IPS-NIHi7 (cell line): ENCODE data around the gene PCSK6.
A peak's percentile ranks its signal among the peaks of the same experiment; 100 is the strongest.
"Not testable (repeated sequence)": the region's sequence is repeated elsewhere in the genome, so short reads cannot be mapped to it uniquely, and the experiment has no call there.

ENCODE experiments used
- DNase-seq: peaks from one replicate; pipeline ENCODE4 v3.0.0; 2012; ENCODE audit warnings: mixed read lengths; ENCODE audit errors: extremely low spot score

Gene PCSK6

DNA sequence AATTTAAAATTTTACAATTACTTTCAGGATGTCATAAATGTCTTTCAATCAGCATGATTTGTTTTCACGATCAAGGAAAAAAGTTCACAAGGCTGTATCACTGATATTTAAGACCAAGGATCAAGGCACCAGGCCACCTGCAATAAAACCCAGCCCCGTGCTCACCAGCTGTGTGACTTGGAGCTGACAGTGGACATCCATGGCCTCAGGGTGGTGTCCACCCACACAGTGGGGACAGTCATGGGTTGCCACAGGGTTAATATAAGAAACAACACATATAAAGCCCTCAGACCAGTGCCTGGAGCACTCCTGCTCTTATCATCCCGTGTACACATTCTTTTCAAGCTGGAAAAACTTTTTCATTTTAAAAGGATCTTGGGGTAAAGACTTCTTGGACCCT, 56.5 kb downstream of the PCSK6 start:
- DNase-seq, result no peak

GRCh38 chr15:101431748-101432147, 57.8 kb downstream of the PCSK6 start:
- no peak for DNase-seq

DNA sequence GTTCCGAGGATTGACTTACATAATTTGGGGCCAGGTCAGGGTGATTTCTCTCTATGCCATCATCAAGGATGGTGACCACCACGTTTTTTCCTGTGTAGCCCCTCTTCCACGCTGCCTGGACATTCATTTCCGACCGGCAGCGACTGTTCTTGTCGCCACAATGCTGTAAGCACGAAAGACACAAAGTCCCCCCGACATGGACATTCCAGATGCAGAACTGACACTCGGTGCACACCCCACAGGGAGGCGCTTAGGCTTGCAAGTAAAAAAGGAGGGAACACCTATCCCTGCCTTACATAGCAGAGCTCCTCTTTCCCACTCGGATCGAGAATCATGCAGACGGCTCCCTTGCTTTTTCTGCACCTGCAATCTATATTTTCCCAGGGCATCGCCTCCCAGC, 58.2 kb downstream of the PCSK6 start:
- DNase-seq, result no peak

DNA sequence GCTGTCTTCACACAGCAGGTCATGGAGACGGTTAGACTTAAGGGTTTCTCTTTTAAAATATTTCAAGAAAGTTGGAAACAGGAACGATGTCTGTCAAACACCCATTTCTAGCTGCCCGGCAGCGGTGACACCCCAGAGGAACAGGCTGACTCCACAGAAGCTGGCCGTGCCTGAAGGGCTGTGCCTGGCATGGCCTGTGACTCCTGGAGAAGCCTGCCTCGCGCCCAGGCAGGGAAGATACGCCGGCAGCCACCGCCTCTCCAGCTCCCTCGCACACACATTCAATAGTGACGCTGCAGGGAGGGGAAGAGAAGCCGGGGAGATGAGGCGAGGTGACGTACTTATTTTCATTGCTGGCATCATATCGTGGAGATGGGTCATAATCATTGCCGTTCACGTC, 59.9 kb downstream of the PCSK6 start:
- no peak for DNase-seq

DNA sequence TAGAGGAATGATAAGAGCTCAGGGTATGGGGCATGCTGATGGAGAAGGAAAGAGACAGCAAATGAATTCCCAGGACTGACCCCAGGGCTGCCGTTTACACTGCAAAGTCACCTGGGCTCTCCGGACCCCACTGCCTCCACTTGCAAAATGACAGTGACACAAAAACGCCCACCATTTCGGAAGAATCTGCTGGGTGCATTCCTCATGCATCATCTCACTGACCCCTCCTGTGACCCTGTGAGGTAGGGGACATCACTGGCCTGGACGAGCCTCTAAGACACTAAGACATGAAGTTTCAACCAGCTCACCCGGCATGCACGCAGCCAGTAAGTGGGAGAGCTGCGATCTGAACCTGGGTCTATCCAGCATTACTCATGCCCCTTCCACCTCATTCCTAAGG, 60.3 kb downstream of the PCSK6 start:
- no peak for DNase-seq

DNA sequence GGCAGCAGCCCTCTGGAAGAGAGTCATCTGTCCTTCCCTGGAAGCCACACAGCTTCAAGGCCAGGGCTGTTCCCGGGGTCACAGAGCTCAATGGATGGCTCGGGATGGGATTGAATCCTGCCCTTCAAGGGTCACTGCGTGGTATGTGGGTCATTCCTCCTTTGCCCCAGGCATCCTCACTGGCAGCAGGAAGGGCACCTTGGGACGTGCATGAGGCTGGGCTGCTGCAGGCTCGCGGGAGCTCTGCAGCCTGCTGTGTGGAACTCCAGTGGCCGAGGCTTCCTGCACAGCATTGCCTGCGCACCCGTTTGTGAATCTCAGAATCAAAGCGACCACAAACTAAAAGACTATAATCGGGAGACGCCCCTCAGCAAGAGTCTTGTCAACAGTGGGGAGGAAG, 60.7 kb downstream of the PCSK6 start:
- DNase-seq, result no peak

DNA sequence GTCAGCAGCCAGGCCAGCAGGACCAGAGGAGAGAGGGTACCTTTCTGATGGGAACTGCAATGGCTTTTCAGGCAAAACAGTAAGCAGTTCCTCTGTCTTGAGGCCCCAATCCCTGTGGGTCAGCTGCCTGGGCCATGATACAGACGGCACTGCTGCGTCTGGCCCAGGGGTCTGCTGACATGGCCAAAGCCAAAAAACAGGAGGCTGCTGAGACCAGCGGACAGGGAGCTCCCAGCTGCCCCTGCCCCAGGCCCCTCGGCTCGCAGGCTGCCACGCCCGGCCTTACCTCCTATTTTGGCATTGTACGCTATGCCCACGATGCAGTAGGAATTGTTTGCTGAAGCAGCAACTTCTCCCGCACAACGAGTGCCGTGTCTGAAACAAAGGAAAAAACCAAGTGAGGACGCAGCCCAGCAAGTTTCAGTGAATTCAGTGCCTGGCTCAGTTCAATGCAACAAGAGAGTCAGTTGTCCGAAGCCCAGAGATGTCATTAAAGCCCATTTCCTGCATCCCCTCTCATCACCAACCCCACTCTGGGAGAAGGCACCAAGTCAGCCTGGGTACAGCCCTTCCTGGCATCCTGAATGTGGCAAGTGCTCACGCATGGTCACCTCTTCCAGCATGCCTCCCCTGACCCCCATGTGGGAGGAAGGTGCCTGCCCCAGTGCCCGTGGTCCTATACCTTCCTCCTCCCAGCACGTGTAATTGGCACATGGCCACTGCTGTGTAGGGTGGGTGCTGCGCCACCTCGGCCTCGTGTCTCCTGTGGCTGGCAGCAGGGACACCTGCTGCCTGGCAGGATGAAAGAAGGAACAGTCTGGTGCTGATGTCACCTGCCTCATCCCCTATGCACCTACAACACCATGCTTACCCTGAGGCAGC, 61.7 kb downstream of the PCSK6 start:
- DNase-seq, result no peak

DNA sequence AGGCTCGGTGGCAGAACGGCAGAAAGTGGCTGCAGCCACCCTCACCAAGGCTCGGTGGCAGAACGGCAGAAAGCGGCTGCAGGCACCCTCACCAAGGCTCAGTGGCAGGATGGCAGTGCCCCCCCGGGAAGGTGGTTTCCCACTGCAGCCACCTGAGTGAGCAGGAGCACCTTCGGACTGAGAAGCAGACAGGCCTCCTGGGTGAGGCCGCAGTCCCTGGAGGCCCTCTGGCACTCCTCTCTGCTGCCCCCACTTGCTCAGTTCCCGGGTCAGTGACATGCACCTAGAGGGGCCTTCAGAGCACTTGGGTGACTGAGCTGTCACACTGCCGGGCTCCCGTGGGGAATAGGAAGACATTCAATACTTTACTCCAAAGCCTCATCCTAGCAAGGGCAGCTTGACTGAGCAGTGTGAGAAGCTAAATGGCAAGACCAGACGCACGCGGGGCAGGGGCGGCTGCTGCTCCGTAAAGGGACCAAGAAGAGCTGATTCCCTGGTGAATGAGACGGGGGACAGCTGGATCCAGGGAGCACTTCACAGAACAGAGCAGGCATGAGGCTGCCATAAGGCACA, 62.7 kb downstream of the PCSK6 start:
- DNase-seq, result no peak

DNA sequence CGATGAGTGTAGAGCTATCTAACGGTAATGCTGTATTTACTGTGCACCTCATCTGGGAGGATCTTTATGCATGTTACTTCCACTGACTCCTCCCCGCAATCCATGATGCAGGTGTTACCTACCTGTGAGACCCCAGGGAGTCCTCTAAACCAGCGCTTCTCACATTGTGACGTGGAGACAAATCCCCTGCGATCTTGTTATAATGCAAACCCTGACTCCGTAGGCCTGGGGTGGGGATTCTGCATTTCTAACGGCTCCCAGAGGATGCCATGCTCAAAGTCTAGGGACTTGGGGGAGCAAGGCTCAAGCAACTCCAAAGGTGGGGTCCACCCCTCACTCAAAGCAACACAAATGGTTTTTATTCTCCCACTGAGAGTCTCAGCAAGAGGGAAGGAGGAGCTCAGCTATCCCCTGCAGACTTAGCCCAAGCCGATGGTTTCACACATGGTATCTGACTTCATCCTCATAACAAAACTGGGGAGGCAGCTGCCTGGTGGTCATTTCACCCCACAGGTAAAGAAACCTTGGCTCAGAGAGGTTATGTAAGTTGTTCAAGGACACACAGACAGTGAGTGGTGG, 63.6 kb downstream of the PCSK6 start:
- DNase-seq, result peak; percentile 31

DNA sequence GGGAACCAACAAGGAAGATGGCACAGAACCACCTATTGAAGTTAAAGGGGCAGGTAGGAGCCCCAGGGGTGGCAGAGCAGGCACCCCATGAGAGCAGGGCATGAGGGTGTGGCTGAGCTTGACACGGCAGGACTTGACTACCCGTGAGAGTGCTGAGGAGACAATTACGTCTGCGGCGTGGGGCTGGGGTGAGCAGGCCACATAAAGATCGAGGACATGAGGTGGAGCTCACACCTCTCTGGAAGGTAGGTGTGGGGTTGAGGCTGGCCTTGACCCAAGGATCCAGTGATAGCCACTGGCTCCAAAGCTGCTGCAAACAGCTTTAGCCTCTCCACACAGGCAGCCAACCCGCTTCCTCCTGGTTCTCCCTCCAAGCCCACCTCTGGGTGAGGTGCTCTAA, 64.5 kb downstream of the PCSK6 start:
- no peak for DNase-seq

- no peak for DNase-seq
Observed at GRCh38 chr15:101420232-101420631, 69.3 kb downstream of the PCSK6 start.

GRCh38 chr15:101416475-101416874, 73.0 kb downstream of the PCSK6 start:
- not testable (repeated sequence) for DNase-seq

DNA sequence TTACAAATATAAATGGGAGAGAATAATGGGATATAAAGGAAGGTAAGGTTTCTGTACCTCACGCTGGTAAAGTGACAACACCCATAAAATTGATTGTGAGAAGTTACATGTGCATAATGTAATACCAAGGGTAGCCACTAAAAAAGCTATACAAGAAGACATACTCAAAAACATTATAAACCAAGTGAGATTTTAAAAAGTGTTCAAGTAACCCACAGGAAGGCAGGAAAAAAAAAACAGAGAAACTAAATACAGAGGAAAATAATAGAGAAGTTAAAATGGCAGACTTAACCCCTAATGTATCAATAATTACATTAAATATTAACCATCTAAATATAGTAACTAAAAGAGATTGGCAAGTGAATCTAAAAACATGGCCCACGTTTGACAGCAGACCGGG, 76.3 kb downstream of the PCSK6 start:
- DNase-seq, result no peak

GRCh38 chr15:101411581-101411980, 77.9 kb downstream of the PCSK6 start:
- no peak for DNase-seq

- DNase-seq, result no peak
Observed at GRCh38 chr15:101411085-101411484, 78.4 kb downstream of the PCSK6 start.

- DNase-seq, result no peak
Observed at GRCh38 chr15:101410612-101411011, 78.9 kb downstream of the PCSK6 start.

GRCh38 chr15:101409621-101410020, 79.9 kb downstream of the PCSK6 start:
- DNase-seq, result no peak

DNA sequence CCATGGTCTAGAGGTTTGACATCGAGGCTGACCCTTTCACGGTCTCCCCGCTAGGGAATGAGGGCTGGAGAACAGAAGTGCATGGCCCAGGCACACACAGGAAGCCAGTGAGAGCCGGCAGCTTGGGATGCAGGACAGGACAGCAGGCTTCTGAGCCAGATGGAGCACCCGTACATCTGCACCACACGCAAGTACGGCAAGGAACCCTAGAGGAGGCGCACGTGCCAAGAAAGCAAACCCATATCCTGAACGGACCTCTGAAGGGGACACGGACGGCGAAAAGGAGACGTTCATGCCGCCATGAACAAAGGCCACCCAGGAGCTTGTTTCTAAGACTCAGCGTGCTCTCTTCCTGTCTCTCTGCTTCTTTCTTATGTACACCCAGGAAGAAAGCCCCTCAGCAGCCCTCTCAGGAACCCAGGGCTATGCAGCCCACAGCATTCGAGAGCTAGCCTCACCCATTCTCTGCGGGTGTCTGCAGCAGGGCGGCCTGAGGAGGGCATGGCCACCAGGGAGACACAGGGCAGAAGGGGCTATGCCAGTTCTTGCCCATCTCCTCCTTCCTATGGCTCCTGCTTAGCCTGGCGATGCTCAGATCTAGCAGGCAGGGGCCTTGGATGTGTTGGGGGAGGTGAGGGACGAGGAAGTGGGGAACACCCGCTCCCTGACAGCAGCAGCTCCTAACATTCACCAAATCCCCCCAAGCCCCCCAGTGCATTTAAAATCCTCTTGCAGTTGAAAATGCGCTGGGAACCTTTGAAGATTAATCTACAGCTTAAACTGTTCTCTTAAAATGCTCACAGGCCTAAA, 81.3 kb downstream of the PCSK6 start:
- no peak for DNase-seq

DNA sequence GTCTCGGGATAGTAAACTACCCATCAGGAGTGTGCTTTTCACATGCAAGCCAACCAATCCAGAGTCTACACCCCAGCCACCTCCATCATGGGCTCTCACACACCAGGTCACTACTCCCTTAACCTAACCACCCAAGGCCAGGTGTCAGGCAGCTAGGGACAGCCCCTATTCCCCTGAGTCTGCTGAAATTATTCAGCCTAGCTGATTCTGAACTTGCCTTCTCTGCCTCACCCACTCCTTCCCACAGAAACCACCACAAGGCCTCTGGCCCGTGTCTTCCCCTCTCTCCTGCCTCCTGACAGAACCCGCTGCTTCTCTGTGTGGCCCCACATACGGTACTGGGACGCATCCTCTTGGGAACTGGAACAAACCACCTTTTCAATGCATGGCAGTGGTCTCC, 82.1 kb downstream of the PCSK6 start:
- DNase-seq, result no peak

DNA sequence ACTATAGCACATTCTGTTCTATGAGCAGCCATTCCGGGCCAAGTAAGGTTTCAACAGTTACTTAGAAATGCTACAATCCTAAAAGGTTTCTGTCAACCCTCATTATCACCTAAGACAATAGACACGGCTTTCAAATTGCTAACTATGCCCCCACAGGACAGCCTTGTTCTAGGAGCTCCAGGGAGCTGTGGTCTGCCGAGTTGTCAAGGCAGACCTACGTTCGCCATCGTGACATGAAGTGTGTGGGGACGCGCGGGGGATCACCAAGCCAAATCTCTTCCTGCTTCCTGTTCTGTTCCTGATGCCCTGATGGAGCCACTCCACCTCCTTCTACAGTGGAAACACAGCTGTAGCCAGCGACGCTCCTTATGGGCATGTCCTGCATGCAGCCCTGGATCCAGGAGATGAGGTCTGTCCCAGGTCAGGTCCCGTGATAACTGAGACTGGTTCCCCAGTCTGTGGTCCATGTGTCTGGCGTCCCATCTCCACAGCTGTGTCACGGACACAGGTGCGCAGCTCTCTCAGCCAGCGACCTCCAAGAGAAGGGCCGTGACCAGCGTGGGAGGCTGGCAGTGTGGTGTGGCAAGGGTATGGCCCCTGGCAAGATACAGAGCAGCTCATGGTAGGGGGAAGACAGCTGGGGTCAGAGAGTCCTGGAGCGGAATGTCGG, 82.8 kb downstream of the PCSK6 start:
- DNase-seq, result no peak

GRCh38 chr15:101406036-101406435, 83.5 kb downstream of the PCSK6 start:
- DNase-seq, result no peak

GRCh38 chr15:101404245-101404644, 85.3 kb downstream of the PCSK6 start:
- DNase-seq, result no peak
